GM13977 (cell line): Measurements from ENCODE around the gene CASQ1.
A peak's percentile ranks its signal among the peaks of the same experiment; 100 is the strongest.

Experiments used
- DNase-seq: peaks from one replicate; pipeline ENCODE4 v3.0.0; 2012; ENCODE audit warnings: low spot score
- CTCF ChIP-seq: IDR thresholded peaks from 2 replicates; pipeline ENCODE4 v1.5.1; 2012; ENCODE audit warnings: mild to moderate bottlenecking, control low read depth; ENCODE audit not compliant: insufficient read depth; ENCODE audit errors: extremely low read depth, missing control alignments
- in situ Hi-C: fragments of 300-500 bp; cut with MboI; formaldehyde crosslinking; loops from one replicate; pipeline ENCODE4 v1.12.0; 2022; ENCODE audit warnings: low sequenced_read_pairs, low pct_unique_long_range_greater_than_20kb, mixed read lengths, inconsistent platforms; ENCODE audit not compliant: unreplicated experiment

The CASQ1 gene

GRCh38 chr1:160167056-160167455 is 23.3 kb upstream of the CASQ1 start:
- in situ Hi-C loops, result no loop called here
- DNase-seq, result no peak
- TF ChIP-seq CTCF, result no peak

- no peak for DNase-seq
- in situ Hi-C loops, result no loop called here
- TF ChIP-seq CTCF, result no peak
Measured at GRCh38 chr1:160167580-160167979, 22.8 kb upstream of the CASQ1 start.

GRCh38 chr1:160168016-160168415 is 22.4 kb upstream of the CASQ1 start:
- in situ Hi-C loops, result no loop called here
- DNase-seq, result no peak
- no peak for TF ChIP-seq CTCF

GRCh38 chr1:160168609-160169369 is 21.6 kb upstream of the CASQ1 start:
- DNase-seq, result no peak
- in situ Hi-C loops, result no loop called here

GRCh38 chr1:160169553-160170399 is 20.6 kb upstream of the CASQ1 start:
- in situ Hi-C loops, result no loop called here
- no peak for TF ChIP-seq CTCF
- DNase-seq, result peak; percentile 47

More at GRCh38 chr1:160168609-160169369, 21.6 kb upstream of the CASQ1 start:
- TF ChIP-seq CTCF, result no peak

- DNase-seq, result no peak
- in situ Hi-C loops, result no loop called here
- no peak for TF ChIP-seq CTCF
Measured at GRCh38 chr1:160171354-160171753, 19.0 kb upstream of the CASQ1 start.
